Choroid plexus epithelial cell (primary cell): ENCODE results near the gene GNA14.
A peak's percentile ranks its signal among the peaks of the same experiment; 100 is the strongest.

Source experiments
- DNase-seq: peaks from one replicate; pipeline ENCODE4 v3.0.0-alpha.2; 2010; ENCODE audit warnings: low read depth
- H3K4me3 ChIP-seq: 2 replicates; pipeline ENCODE4 v1.5.1; 2011; ENCODE audit warnings: low read depth, mild to moderate bottlenecking, control low read depth, low read length, moderate library complexity
- CTCF ChIP-seq: conservative IDR thresholded peaks from 2 replicates; pipeline ENCODE4 v1.5.1; 2011; ENCODE audit warnings: low read depth, mild to moderate bottlenecking, control low read depth, inconsistent platforms, low read length, moderate library complexity

GNA14 gene

GRCh38 chr9:77531400-77531799, 116.7 kb downstream of the GNA14 start:
- no peak overlapping the region for H3K4me3 ChIP-seq
- TF ChIP-seq CTCF = no peak
- DNase-seq = peak; percentile 29

GRCh38 chr9:77523891-77524290, 124.2 kb downstream of the GNA14 start:
- DNase-seq = no peak
- H3K4me3 ChIP-seq = no peak overlapping the region
- TF ChIP-seq CTCF = no peak

GRCh38 chr9:77521091-77521490, 127.0 kb downstream of the GNA14 start:
- no peak overlapping the region for H3K4me3 ChIP-seq
- TF ChIP-seq CTCF = no peak
- DNase-seq = no peak

GRCh38 chr9:77518688-77519087, 129.4 kb downstream of the GNA14 start:
- TF ChIP-seq CTCF = no peak
- no peak overlapping the region for H3K4me3 ChIP-seq
- DNase-seq = no peak

GRCh38 chr9:77516781-77517180, 131.3 kb downstream of the GNA14 start:
- no peak for TF ChIP-seq CTCF

GRCh38 chr9:77514886-77515711, 133.0 kb downstream of the GNA14 start:
- peak; percentile 90 for DNase-seq
- H3K4me3 ChIP-seq = no peak overlapping the region
- no peak for TF ChIP-seq CTCF

More at GRCh38 chr9:77516781-77517180, 131.3 kb downstream of the GNA14 start:
- no peak overlapping the region for H3K4me3 ChIP-seq
- DNase-seq = no peak

GRCh38 chr9:77513457-77513856, 134.7 kb downstream of the GNA14 start:
- H3K4me3 ChIP-seq = no peak overlapping the region
- TF ChIP-seq CTCF = no peak
- DNase-seq = no peak
